NCI-H187 (cell line): ENCODE measurements around the gene SLC12A1.

Experiments
- DNase-seq, 2 experiments: peaks; one replicate each; lab custom pipeline; 2025; lab: John Stamatoyannopoulos, UW

SLC12A1 gene

DNA sequence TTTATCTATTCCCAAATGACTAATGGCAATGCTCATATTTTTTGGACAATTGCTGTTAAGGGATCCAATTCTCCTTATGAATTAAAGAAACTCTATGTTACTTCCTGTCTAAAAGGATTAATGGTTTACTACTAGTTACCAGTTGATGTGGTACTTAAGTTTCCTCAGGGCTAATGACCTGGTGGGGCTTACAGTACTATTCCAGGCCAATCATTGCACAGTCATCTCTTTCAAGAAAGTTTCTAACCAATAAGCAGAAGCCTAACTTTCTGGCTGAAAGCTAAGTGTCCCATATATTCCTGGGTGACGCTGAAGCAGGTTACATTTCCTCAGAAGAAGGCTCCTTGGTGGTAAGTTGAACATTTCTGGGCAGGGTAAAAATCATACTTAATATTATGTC is at the start of gene SLC12A1:
TSS of gene SLC12A1 (plus strand) at position 322 of the 400 bp plus-strand sequence. CDS start 1,418 bp downstream, outside the sequence.
- no peak for DNase-seq

DNA sequence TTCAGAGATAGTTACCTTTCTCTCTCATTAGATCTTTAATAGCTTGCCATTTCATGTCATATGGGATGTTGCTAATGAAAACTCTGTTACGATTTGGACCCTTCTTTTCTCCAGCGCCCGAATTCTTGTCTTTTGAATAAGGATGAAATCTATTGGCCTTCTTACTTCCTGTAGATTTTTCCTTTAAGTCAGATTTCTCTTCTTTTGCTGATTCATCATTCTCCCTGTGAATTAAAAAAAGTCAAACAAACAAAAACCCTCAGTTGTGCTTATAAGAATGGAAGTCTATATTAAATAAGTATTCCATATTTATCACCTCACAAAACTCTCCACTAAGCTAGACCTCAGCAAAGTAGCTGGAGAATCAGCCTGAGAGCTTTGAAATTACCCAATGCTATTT is 37.5 kb upstream of the SLC12A1 start:
- no peak for DNase-seq

DNA sequence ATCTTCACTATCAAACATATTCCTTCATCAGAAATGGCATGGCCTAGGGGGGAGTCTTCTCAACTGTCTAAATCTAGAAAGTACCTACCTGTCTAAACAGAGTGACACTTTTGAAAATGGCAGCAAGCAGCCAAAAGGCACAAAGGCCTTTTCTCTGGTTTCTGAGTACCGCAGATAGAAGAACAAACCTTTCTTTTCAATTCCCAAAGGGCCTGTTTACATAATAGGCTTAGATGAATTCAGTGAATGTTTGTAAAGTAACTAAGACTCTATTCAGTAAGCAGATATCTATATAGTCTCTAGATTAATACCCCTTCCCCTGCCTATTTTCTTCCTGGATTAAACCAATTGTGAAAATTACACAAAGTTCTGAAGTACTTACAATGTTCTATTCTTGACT is 35.1 kb upstream of the SLC12A1 start:
- DNase-seq: no peak

DNA sequence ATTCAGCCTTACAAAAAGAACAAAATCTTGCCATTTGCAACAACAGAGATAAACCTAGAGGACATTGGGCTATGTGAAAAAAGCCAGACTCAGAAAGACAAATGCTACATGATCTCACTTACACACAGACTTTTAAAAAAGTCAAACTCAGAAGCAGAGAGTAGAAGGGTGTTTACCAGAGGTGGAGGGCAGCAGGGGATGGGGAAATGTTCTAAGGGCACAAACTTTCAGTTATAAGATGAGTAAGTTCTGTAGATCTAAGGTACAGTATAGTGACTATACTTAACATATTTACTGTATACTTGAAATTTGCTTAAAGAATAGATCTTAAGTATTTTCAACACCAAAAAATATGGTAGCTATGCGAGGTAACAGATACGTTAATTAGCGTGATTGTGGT is 31.0 kb upstream of the SLC12A1 start:
- DNase-seq: no peak

DNA sequence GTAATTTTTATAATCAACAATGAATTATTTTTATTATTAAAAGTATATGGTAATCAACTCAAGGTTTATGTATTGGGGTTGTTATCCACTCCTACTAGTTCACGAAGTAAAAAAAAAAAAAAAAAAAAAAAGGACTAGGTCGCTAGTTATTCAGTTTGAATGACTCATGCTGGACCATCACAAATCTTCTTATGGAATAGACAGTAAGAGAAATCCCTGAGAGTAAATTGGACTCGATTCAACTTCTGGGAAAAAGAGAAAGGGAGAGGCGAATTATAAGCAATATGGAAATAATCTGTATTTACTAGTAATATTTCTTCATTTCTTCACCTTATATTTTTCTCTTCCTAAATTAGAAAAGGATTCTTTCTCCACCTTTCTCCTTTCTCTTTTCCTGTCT is 30.0 kb upstream of the SLC12A1 start:
- no peak for DNase-seq

DNA sequence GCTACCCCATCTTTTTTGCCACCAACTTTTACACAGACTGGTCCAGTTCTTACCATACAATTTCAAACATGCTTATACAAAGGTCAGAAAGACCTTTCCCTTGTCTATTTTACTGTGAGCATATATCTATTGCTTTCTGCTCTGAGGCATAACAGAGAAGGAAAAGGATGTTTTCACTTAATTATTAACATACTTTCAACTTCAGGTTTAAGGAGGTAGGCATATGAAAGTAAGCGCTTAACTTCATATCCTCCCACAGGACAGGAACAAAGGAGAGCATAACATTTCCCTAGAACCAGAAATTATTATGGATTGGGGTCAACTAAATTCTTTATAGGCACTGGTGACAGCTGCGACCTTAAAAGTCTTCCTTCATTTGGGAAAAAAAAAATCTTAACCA is 29.1 kb upstream of the SLC12A1 start:
- DNase-seq: no peak

DNA sequence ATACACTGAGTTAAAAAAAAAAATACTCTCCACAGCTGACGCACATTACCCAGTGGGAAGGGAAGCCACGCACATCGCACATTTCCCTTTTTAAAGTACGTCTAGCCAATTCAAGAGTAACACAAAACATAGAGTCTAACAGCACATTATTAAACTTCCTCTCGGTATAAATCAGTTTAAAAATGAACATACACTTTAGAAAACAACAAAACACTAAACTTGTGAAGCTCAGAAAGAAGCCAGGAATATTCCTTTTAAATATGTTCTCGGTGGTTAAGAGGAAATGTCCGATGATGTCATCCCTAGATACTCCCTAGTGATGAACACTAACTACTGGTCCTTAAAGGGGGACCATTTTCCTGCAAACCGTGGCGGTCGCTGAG is 28.7 kb upstream of the SLC12A1 start:
- DNase-seq: no peak

DNA sequence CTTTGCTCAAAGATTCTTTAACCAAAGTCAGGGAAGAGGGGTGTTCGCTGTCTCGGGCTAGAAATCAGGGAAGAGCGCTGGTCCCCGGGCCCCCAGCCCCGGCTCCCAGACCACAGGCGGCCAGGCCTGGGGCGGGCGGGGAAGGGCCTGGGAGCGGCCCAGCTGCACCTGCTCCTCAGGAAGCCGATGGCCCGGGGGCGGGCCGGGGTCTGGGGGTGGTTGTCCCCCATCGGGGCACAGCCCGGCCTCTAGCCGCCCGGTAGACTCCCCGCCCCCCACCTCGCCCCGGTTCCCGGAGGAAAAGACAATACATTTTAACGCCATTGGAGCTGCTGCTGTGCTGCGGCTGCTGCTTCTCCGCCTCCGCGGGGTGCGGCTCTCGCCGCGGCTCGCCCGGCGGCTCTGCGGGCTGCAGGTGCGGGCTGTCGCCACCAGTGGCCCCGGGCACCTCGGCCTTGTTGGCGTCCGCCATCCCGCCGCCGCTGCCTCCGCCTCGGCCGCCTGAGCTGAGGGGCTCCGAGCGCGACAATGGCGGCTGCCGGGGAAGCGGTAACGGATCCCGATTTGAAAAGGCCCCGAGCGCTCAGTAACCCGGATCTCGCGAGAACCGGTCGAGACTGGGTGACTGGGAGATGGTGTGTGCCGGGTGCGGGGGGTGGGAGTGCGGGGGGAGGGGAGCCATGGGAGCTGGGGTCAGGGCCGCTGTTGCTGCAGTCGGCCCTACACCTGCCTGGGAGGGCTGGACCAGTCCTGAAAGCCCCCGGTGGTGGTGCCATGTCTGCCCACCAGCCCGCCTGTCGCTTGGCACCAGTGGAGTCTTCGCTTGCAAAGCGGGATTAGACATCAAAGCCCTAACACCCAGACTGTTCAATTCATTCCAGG is 28.1 kb upstream of the SLC12A1 start, which contains the start of gene MYEF2:
TSS of gene MYEF2 (minus strand) at position 530 of the 882 bp plus-strand sequence. CDS start at position 472, 58 bp downstream.
- peak in 1 of 2 experiments; percentile 25 for DNase-seq

DNA sequence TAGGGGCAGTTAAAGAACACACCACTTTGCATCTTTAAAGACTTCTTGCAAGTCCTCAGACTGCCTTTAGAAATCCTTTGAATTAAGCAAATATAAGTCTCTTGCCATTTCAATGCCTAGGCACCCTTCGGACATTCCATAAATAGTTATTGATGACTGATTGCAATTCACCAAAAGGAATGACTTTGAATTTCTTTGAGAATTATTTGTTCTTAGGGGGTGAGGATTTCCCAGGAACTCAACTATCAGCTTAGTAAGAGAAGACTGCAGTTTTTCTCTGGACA is 27.5 kb upstream of the SLC12A1 start:
- no peak for DNase-seq

DNA sequence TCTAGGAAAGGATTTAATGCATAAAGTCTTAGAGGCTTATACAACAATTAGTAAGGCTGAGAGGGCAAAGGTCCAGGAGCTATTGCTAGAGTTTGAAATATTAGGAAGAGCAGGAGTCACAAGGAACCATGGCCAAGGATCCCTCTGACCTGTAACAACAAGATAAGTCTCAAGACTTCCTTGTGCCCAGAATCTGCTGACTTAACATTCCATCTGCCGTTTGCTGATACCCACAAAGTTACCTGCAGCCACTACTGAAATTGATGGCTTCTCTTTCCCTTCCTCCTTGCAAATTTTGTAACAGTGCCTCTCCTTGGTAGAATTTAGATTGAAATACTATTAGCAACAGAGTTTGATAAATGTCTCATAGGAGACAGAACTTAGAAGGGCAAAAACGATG is 23.4 kb upstream of the SLC12A1 start:
- DNase-seq: no peak

DNA sequence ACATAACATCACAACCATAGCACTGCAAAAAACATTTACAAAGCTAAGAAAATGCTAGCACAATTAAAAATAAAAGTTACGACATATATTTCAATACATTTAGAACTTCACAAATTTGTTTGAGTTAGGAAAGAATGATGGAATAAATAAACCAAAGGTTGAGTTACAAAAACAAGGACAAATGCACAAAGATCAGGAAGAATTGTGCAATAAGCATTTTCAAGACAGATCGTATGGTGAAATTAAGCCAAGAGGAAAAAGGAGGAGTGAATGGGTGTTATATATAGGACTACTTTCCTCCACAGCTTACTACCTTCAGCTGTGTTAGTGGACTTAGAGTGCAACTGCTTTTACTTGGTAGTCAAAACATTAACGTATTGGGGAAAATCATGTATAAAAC is 20.6 kb upstream of the SLC12A1 start:
- DNase-seq: no peak

DNA sequence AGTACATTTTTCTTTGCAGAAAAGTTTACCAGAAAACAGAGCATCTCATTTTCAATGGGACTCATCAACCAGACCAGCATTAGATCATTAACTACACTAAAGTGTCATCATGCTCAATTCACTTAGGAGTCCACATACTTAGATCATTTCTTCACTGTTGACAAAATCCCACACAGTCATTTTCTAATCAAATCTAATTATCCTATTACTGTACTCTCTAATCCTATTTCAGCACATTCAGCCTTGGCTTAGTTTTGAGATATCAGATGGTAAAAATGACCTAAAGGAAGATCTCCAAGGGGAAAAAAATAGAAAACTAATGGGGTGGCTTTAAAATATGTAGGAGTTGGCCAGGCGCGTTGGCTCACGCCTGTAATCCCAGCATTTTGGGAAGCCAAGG is 19.8 kb upstream of the SLC12A1 start:
- no peak for DNase-seq

DNA sequence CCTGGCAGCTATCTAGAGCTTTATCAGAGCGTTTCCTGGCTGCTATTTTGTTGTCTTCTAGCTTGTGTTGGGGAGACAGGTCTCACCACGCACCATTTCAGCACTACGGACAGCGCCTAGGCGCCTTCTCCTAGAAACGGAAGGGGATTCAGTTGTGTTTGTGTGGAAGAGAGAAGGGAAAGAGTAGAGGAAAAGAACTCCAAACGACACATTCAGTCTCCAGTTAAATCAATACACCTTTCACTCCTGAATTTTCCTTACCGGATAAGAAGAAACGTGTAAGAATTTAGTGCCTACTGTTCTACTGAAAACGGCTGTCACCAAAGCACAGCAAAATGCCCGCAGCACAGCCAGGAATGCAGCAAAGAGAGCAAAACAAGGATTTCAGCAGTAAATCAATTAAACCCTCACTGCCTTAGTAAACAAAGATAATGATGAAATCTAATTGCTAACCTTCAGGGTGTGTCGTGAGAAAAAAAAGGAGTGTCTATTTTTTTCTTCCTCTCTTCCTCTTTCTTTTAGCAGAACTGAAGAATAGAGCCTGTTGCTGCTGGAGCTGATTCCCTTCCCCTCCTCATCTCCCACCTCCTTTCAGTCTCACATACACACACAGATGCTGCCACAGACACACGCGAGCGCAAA is 15.0 kb upstream of the SLC12A1 start:
- peak in 1 of 2 experiments; percentile 25 for DNase-seq

DNA sequence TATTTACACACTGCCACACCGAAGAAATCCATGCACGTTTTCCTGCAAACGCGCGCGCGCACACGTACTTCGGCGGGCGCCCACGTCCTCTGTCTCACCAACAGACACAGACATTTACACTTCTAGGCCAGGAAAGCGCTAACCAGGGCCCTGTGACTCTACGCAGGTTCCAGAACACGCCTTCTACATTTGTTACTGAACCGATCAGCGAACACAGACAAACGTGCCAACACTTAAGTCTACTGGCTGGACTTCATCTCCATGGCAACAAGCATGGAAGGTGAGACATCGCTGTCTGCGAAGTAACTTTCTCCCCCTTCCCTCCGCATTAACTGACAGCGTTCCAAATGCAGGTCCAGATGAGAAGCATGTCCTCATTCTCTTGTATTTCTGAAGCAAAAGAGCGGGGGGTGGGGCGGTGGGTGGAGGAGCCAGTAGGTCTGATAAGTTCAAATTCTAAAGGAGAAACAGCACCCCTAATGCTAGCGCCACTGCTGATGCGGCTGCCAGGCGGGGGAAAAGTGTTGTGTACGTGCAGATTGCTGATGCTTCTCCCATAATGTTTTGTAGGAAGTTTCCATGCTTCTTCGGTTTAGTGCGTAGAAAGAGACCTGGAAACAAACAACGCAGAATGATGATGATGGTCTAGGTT is 14.4 kb upstream of the SLC12A1 start, which contains the start of gene CTXN2:
TSS of gene CTXN2 (plus strand) at position 92 of the 652 bp plus-strand sequence. CDS start 9,636 bp downstream, outside the sequence.
- peak in 1 of 2 experiments; percentile 12 for DNase-seq

DNA sequence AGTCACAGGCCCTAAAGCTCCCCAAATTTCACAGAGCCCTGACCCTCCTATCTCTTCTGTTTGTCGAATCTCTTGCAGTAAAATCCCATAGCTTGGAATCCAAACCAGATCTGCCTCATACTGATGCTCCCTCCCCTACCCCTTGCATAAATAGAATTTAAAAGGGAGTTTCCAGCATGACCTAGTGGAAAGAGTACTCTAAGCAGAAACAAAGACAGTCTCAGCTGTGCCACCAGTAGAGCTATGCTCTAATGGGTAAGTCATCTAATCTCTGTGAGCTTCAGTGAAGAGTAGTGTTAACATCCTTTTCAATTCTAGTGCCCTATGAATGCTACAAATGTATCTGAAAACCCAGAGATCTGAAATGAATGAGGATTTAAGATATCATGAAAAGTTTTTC is 4.0 kb upstream of the SLC12A1 start:
- DNase-seq: no peak

DNA sequence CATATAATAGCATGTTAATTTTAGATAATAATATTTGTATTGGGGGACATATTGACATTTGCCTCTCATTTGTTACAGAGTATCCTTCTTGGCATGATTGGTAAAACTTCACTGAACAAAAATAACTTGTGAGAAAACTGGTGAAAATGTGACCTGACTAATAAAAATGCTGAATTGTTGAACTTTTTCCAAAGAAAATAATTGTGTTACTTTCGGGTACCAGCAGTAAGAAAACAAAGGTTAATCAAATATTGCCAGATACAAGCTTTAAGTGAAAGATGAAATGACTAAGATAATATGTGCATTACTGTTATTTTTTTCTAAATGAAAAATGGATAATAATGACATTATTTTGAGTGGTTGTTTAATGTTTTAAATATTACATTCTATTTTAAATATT is 15.2 kb downstream of the SLC12A1 start:
- no peak for DNase-seq

DNA sequence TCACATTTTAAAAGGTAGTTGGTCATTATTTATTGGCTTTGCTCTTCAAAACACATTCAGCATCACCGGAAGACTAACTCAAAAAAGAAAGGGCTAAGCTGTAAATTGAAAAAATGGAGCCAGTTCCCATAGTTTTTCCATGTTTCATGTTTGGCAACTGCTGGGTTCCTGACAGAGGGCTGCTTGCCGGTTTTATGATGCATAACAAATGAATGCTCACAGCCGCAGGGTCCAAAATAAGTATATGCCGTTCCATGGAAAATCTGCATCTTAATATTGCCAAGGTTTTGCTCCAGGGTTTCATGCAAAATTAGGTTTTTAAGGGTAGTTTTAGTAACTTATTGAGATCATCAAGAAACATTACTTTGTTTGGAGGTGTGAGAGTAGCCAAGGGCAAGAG is 15.8 kb downstream of the SLC12A1 start:
- DNase-seq: peak; percentile 8 to 37

DNA sequence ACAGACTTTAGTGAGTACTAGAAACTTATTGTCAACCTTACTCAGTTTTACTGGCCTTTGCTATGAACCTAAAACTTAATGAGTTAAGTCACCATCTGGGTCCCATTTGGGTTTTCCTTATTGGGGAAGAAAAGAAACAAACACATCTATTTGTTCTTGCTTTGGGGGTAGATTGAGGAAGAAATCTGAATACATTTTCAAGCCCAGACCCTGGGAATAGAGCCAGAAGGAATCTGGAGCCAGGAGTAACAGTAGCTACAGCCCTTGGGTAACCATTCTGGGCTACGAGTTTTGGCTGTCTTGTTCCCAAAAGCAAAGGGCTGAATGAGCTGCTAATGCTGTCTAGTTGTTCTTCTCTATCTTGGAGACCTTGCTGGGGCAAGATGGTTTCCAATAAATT is 16.5 kb downstream of the SLC12A1 start:
- DNase-seq: no peak

DNA sequence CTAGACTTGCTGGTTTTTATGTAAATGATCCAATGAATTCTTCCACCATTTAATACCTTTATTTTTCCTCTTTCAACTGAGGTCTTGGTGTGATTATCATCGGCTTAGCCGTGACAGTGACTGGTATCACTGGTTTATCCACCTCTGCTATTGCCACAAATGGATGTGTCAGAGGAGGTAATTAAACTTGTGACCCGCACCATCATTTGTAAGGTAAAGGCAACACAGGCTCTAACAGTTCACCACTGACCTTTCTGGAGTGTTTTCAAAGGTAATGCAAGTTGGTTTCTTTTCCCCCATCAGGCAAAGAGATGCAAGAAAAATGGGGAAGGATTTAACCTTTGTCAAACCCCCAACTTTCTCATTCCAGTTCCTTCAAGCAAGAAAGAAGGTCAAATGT is 19.7 kb downstream of the SLC12A1 start:
- no peak for DNase-seq

DNA sequence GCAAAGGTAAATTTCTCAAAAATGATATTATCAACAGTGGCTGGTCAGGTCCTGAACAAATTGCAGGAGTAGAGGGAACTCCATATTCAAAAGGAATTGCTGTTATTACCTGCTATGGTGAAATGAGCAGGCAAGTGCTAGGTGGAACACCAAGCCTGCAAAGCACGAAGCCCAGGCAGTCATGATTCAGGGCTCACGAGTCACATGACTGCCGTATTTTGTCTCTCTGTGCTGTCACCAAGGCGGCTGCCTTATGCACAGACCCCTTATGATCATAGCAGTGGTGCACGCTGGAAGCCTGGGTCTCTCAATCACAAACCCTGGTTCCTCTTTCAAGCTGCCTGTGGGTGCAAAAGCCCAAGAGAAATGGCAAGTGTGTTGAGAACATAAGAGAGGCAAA is 24.4 kb downstream of the SLC12A1 start:
- DNase-seq: no peak

DNA sequence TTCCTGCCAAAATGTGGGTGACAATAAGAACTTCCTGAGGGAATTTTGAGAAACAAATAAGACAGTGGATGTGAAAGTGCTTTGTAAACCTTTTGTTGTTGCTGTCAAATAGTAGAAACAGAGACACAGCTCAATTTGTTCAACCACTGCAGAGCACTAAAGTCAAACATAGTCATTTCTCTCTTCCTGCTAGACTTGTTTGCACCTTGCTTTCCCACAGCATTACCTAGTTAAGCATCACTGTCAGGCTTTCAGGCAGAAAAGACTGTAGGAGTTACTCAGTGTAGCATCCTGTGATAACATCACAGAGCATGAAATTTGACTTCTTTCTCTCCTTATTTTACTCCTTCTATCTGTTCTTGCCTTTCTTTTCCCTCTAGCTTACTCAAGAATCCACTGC is 27.1 kb downstream of the SLC12A1 start:
- DNase-seq: no peak

DNA sequence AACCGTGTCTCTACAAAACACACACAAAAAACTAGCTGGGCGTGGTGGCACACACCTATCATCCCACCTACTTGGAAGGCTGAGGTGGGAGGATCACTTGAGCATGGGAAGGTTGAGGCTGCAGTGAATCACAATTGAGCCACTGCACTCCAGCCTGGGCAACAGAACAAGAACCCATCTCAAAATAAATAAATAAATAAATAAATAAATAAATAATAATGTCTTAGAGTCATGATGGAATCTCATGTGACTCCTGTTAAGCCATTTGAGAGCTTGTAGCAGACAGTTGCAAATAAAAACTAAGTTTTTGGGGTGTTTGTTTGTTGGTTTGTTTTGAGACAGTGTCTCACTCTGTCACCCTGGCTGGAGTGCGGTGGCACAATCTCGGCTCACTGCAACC is 33.2 kb downstream of the SLC12A1 start:
- DNase-seq: no peak

DNA sequence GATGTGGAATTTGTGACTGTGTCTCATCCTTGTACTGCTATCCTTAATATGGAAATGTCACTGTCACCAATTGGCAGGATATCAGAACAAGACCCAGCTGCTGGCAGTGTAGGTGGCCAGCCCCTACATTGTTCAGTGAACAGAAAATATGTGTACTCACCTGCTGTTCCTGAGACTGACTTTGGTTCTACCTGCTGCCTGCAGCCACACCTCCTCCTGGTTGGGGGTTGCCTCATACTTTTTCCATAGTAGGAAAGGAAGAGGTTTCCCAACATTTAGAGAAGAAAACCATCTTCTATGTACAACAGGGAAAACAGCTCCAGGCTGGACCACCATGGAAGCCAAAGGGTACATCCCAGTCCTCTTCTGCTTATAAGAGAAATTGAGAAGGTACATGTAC is 35.9 kb downstream of the SLC12A1 start:
- DNase-seq: no peak
